Heart left ventricle (tissue), 13 donors: ENCODE measurements around the gene EVX2.

Experiments used
- CTCF ChIP-seq, 12 donors: fragments of 200-600 bp; sonication (generic) in 4 of 12; IDR thresholded peaks; one replicate each; pipeline versions ENCODE4 v1.5.0 to v1.8.0; 2018 to 2022; ENCODE audit warnings: antibody characterized with exemption in 12 of 12, mild to moderate bottlenecking in 5 of 12
- POLR2A ChIP-seq, 2 donors: fragments of 450-650 bp; IDR thresholded peaks; one replicate each; pipeline ENCODE4 v1.6.1; 2017; ENCODE audit warnings: antibody characterized with exemption in 2 of 2, mild to moderate bottlenecking in 2 of 2, moderate library complexity in 2 of 2
- donor health status: ischemic (EF 13 %, LVEDD 7.1; RV severe dilation, severe dysfunction).
- donor health status: DM: no; HTN: yes; CAD: no.
- donor health status: DM: no; HTN: no; CAD: no.
- donor health status: ischemic (EF 25% LVEDD 6.9; RV normal size, moderate dysfunction).
- donor health status: ischemic (EF 25% LVEDD 5.7; RV mildly dilated, moderate dysfunction).
- donor health status: ischemic (EF 35%, LVEDD 5.7; RV mildly dilated, moderate dysfunction).
- donor health status: nonischemic (EF 11% LVEDD 7.7; RV severe dilation, severe dysfunction).
- donor health status: DM: yes; HTN: yes; CAD: no.
- donor health status: PGD.
- donor health status: ischemic (EF 29% LVEDD 5.4; RV normal size, mild dysfunction).
- donor health status: nonischemic (EF 23%, LVEDD 6.1; RV moderate dilation, normal function).

- no peak for TF ChIP-seq POLR2A (IDR thresholded peaks at IDR 0.05)
- no peak for TF ChIP-seq CTCF (IDR thresholded peaks at IDR 0.05)
Observed at GRCh38 chr2:176079285-176079830, 4.4 kb downstream of the EVX2 start.
